IMR-90 (cell line): ENCODE results near the gene RAD18. TPM values are rescaled to one million over a fixed set of nuclear protein-coding genes. Genes with fewer than 3 reads are reported as not detected.

ENCODE experiments used
- ATAC-seq: fragments of 200-7000 bp; cut with Tn5 transposase; 2 replicates; pipeline ENCODE4 v1.9.1; 2020; ENCODE audit warnings: low read depth, mild to moderate bottlenecking, moderate library complexity
- BruUV-seq: library from RNA; stranded (reverse); fragments of 400-500 nt; replicated peaks from 2 replicates; lab custom pipeline; 2021; lab: Mats Ljungman, UMichigan
- CTCF ChIA-PET: fragments of 300-600 bp; formaldehyde crosslinking; extraction: SDS; loops from one replicate; lab custom pipeline; 2021; ENCODE audit warnings: antibody characterized with exemption; lab: Yijun Ruan, JAX
- POLR2A ChIA-PET: fragments of 300-600 bp; sonication (Branson Sonifier 250); formaldehyde crosslinking; loops from one replicate; lab custom pipeline; 2022; ENCODE audit warnings: antibody characterized with exemption; ENCODE audit not compliant: unreplicated experiment; lab: Charles Lee
- DNase-seq: peaks from one replicate; pipeline ENCODE4 v3.0.0; 2013
- H2AFZ ChIP-seq: replicated peaks from 2 replicates; pipeline ENCODE3; 2013; ENCODE audit warnings: low read length, mild to moderate bottlenecking; ENCODE audit not compliant: poor library complexity
- H2AK5ac ChIP-seq: 2 replicates; pipeline ENCODE4 v1.6.1; 2013; ENCODE audit warnings: low read depth, low read length, inconsistent platforms
- H2AK9ac ChIP-seq: replicated peaks from 2 replicates; pipeline ENCODE3; 2013; ENCODE audit warnings: mild to moderate bottlenecking, low read depth, low read length, moderate library complexity; ENCODE audit not compliant: poor library complexity
- H2BK120ac ChIP-seq: 2 replicates; pipeline ENCODE4 v1.6.1; 2013; ENCODE audit warnings: low read depth, low read length, inconsistent platforms
- H2BK15ac ChIP-seq: 3 replicates; pipeline ENCODE4 v1.6.1; 2013; ENCODE audit warnings: low read depth, low read length, inconsistent platforms
- H2BK20ac ChIP-seq: 2 replicates; pipeline ENCODE4 v1.6.1; 2013; ENCODE audit warnings: low read depth, mild to moderate bottlenecking, inconsistent platforms, low read length, moderate library complexity
- H2BK5ac ChIP-seq: 2 replicates; pipeline ENCODE4 v1.6.1; 2013; ENCODE audit warnings: mild to moderate bottlenecking, low read depth, low read length, inconsistent platforms; ENCODE audit not compliant: poor library complexity, severe bottlenecking
- H3K14ac ChIP-seq: replicated peaks from 2 replicates; pipeline ENCODE4 v1.6.1; 2013; ENCODE audit warnings: low read depth, low read length, inconsistent platforms
- H3K18ac ChIP-seq: 2 replicates; pipeline ENCODE4 v1.6.1; 2013; ENCODE audit warnings: low read depth, low read length, control low read depth
- H3K23ac ChIP-seq: 2 replicates; pipeline ENCODE4 v1.6.1; 2013; ENCODE audit warnings: low read depth, low read length, inconsistent platforms
- H3K27ac ChIP-seq: 2 replicates; pipeline ENCODE4 v1.5.1; 2013; ENCODE audit warnings: mild to moderate bottlenecking, control low read depth, low read length; ENCODE audit not compliant: insufficient read depth
- H3K27me3 ChIP-seq: 2 replicates; pipeline ENCODE4 v1.6.1; 2013; ENCODE audit warnings: low read length; ENCODE audit not compliant: control insufficient read depth, insufficient read depth
- H3K36me3 ChIP-seq: 2 replicates; pipeline ENCODE4 v1.6.1; 2013; ENCODE audit warnings: low read length, mixed read lengths; ENCODE audit not compliant: control insufficient read depth, insufficient read depth
- H3K4ac ChIP-seq: 2 replicates; pipeline ENCODE4 v1.6.1; 2013; ENCODE audit warnings: low read depth, low read length, inconsistent platforms
- H3K4me1 ChIP-seq: 2 replicates; pipeline ENCODE4 v1.6.1; 2013; ENCODE audit warnings: low read length, mixed read lengths; ENCODE audit not compliant: control insufficient read depth, insufficient read depth
- H3K4me2 ChIP-seq: 2 replicates; pipeline ENCODE4 v1.6.1; 2013; ENCODE audit warnings: low read depth, mild to moderate bottlenecking, control low read depth, low read length, moderate library complexity
- H3K4me3 ChIP-seq: 2 replicates; pipeline ENCODE4 v1.5.1; 2013; ENCODE audit warnings: low read depth, mild to moderate bottlenecking, control low read depth, low read length, moderate library complexity; ENCODE audit not compliant: insufficient read depth
- H3K56ac ChIP-seq: 2 replicates; pipeline ENCODE4 v1.6.1; 2013; ENCODE audit warnings: low read length, inconsistent platforms; ENCODE audit not compliant: insufficient read depth; ENCODE audit errors: extremely low read depth
- H3K79me1 ChIP-seq, 2 experiments: 2 replicates each; pipeline ENCODE4 v1.6.1; 2013; ENCODE audit warnings: low read length in 2 of 2, inconsistent platforms in 1 of 2, low read depth in 1 of 2
- H3K9ac ChIP-seq: 2 replicates; pipeline ENCODE4 v1.6.1; 2013; ENCODE audit warnings: low read depth, low read length, control low read depth
- H3K9me1 ChIP-seq: 2 replicates; pipeline ENCODE4 v1.6.1; 2013; ENCODE audit warnings: low read length, inconsistent platforms; ENCODE audit not compliant: insufficient read depth
- H3K9me3 ChIP-seq: 2 replicates; pipeline ENCODE4 v1.6.1; 2013; ENCODE audit warnings: low read length; ENCODE audit not compliant: control insufficient read depth, insufficient read depth
- H4K20me1 ChIP-seq: 2 replicates; pipeline ENCODE4 v1.6.1; 2013; ENCODE audit warnings: low read length, inconsistent platforms; ENCODE audit not compliant: insufficient read depth
- H4K5ac ChIP-seq: 2 replicates; pipeline ENCODE4 v1.6.1; 2013; ENCODE audit warnings: mild to moderate bottlenecking, low read depth, low read length, control low read depth
- H4K8ac ChIP-seq, 2 experiments: 2 replicates each; pipeline ENCODE4 v1.6.1; 2013; ENCODE audit warnings: low read depth in 2 of 2, low read length in 2 of 2, control low read depth in 1 of 2, inconsistent platforms in 1 of 2
- H4K91ac ChIP-seq: 2 replicates; pipeline ENCODE4 v1.6.1; 2013; ENCODE audit warnings: low read depth, low read length, inconsistent platforms; ENCODE audit not compliant: insufficient read depth
- BHLHE40 ChIP-seq: fragments of 150-350 bp; IDR thresholded peaks from 2 replicates; pipeline ENCODE4 v1.6.1; 2016; ENCODE audit warnings: mild to moderate bottlenecking, low read depth, low read length
- CEBPB ChIP-seq: IDR thresholded peaks from 2 replicates; pipeline ENCODE4 v1.6.1; 2012; ENCODE audit warnings: low read depth, low read length, improper control_type of control experiment
- CTCF ChIP-seq: conservative IDR thresholded peaks from 2 replicates; pipeline ENCODE4 v1.5.1; 2012; ENCODE audit warnings: mild to moderate bottlenecking, low read depth, low read length, improper control_type of control experiment
- ELK1 ChIP-seq: fragments of 150-350 bp; IDR thresholded peaks from 2 replicates; pipeline ENCODE4 v1.6.1; 2016; ENCODE audit warnings: low read depth, mild to moderate bottlenecking, low read length, moderate library complexity, borderline replicate concordance
- MXI1 ChIP-seq: IDR thresholded peaks from 2 replicates; pipeline ENCODE4 v1.6.1; 2012; ENCODE audit warnings: low read depth, mild to moderate bottlenecking, low read length, moderate library complexity, borderline replicate concordance
- RAD21 ChIP-seq: IDR thresholded peaks from 2 replicates; pipeline ENCODE4 v1.6.1; 2012; ENCODE audit warnings: low read length, improper control_type of control experiment
- RFX5 ChIP-seq: IDR thresholded peaks from 2 replicates; pipeline ENCODE4 v1.8.0; 2012; ENCODE audit warnings: low read depth, mild to moderate bottlenecking, low read length, moderate library complexity
- SMC3 ChIP-seq: fragments of 150-350 bp; IDR thresholded peaks from 2 replicates; pipeline ENCODE4 v1.6.1; 2016; ENCODE audit warnings: low read depth, mild to moderate bottlenecking, antibody characterized with exemption, low read length, moderate library complexity
- WGBS, 2 experiments: methylation state at CpG; one replicate each; pipeline versions ENCODE4 v1.1.5 to v1.1.7; 2013; ENCODE audit warnings: missing lambda C conversion rate in 2 of 2; ENCODE audit not compliant: insufficient read length in 1 of 2; ENCODE audit errors: extremely low coverage in 2 of 2; 5-methylcytosine and 5-hydroxymethylcytosine counted together
- dilution Hi-C: fragments of 300-500 bp; cut with HindIII; formaldehyde crosslinking; loops from one replicate; pipeline ENCODE4 v1.14.3; 2018; ENCODE audit warnings: low sequenced_read_pairs; ENCODE audit not compliant: unreplicated experiment
- in situ Hi-C: fragments of 300-500 bp; cut with MboI; formaldehyde crosslinking; loops from 3 replicates; pipeline ENCODE4 v1.14.3; 2019; ENCODE audit warnings: low sequenced_read_pairs, inconsistent platforms, mixed read lengths
- intact Hi-C: fragments of 100-400 bp; cut with micrococcal nuclease; formaldehyde crosslinking; loops from 2 replicates; pipeline ENCODE4 v1.10.0; 2022
- polyA plus RNA-seq, 3 experiments: library from polyadenylated mRNA; depleted of rRNA; stranded (reverse); fragments of >200 nt; gene quantifications; 2 replicates each; pipeline ENCODE4 v1.2.3, GENCODE V29; 2012; ENCODE audit warnings: low replicate concordance in 1 of 3
- total RNA-seq: library from RNA; depleted of rRNA; stranded (reverse); fragments of >200 nt; gene quantifications from 2 replicates; pipeline ENCODE4 v1.2.3, GENCODE V29; 2012

The RAD18 gene
- total and polyA plus RNA-seq, 2 of the 4 experiments (the other 2 are of a cell fraction): 8.2 to 17.2 TPM

DNA sequence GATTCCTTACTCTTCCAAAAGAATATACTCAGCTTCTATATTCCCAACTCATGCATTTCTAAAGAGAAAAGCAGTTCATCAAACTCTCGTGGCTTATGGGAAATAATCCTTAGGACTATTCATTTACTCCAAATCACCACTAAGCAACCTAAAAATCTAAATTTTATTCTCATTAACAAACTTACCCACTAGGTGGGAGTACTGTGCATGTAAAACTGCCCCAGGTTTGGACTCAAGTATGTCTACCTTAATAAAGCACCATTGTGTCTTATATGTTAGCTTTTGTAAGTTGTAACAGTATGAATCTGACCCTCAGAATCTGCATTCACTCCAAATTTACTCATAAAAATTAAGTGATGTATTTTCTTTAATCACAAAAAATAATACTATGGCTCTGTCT lies 25.3 kb downstream of the RAD18 start:
- Histone ChIP-seq H4K91ac (peak overlapping the region; percentile 76; the same call in 1 of the 2 replicates), H2BK15ac (peak overlapping the region; percentile 3; the same call in 1 of the 3 replicates), H2AK9ac (no peak overlapping the region), H3K4me3 (no peak overlapping the region), H4K8ac (peak overlapping the region; percentile 67 to 68), H3K4me2 (no peak overlapping the region), H2BK5ac (peak overlapping the region; percentile 86), H3K4me1 (peaks cover 11% of the 10 kb centered on the region; the same call in 1 of the 2 replicates), H3K23ac (peak overlapping the region; percentile 25; the same call in 1 of the 2 replicates), H2BK20ac (peak overlapping the region; percentile 78), H2BK120ac (peak overlapping the region; percentile 84), H3K9ac (peak overlapping the region; percentile 18; the same call in 1 of the 2 replicates), H3K36me3 (peaks cover 5% of the 10 kb centered on the region), H2AK5ac (no peak overlapping the region), H4K20me1 (no peaks in the 10 kb centered on the region), H3K14ac (peak overlapping the region; percentile 32; the same call in 1 of the 2 replicates), H3K9me1 (0 out of 2 replicates have a peak, but pooled peaks cover 2% of the 10 kb centered on the region), H3K27ac (no peak overlapping the region), H3K9me3 (no peaks in the 10 kb centered on the region; the same call in 1 of the 2 replicates), H3K79me1 (peaks cover 4 to 9% of the 10 kb centered on the region in 2 experiments; a peak in 3 of 4 replicates), H3K27me3 (no peaks in the 10 kb centered on the region), H4K5ac (peak overlapping the region; percentile 47; the same call in 1 of the 2 replicates), H3K56ac (peak overlapping the region; percentile 71; the same call in 1 of the 2 replicates), H3K4ac (peak overlapping the region; percentile 65; the same call in 1 of the 2 replicates), H3K18ac (peak overlapping the region; percentile 75; the same call in 1 of the 2 replicates), H2AFZ (no peak overlapping the region)
- peak; percentile 59 for DNase-seq
- dilution Hi-C loops (no loop called here), intact Hi-C loops (no loop called here), in situ Hi-C loops (no loop called here)
- POLR2A ChIA-PET: no interaction called here
- ATAC-seq: peak; percentile 62
- TF ChIP-seq RFX5 (no peak), CEBPB (no peak), CTCF (peak; percentile 50), RAD21 (peak; percentile 51), MXI1 (no peak), SMC3 (peak; percentile 25; the same call in 1 of the 2 replicates), BHLHE40 (no peak), ELK1 (no peak)
- no TSS peak for BruUV-seq
- WGBS, 2 experiments: no CpG with 5 or more reads among the region's 1 CpG
- CTCF ChIA-PET: interaction anchor here (0.6 to 1.5 kb wide), 5 partner anchors 8 to 72 kb away, joined by 3 to 8 read pairs (median 3); no protein-coding TSS in a partner anchor
